C4-2B (cell line): ENCODE data around the gene ST3GAL5.

ENCODE experiments used
- H3K27ac ChIP-seq: fragments of 450-650 bp; 2 replicates; pipeline ENCODE4 v1.5.1; 2017
- CTCF ChIP-seq: fragments of 450-650 bp; conservative IDR thresholded peaks from 2 replicates; pipeline ENCODE4 v1.5.1; 2017; ENCODE audit warnings: mild to moderate bottlenecking
- ZFX ChIP-seq: fragments of 450-650 bp; IDR thresholded peaks from 2 replicates; pipeline ENCODE4 v1.6.1; 2017

Gene ST3GAL5

GRCh38 chr2:85922199-85922598, 33.4 kb upstream of the ST3GAL5 start:
- TF ChIP-seq ZFX (no peak), CTCF (no peak)
- peak overlapping the region; percentile 79 for H3K27ac ChIP-seq

GRCh38 chr2:85921659-85922058, 32.9 kb upstream of the ST3GAL5 start:
- no peak for TF ChIP-seq ZFX
- TF ChIP-seq CTCF: no peak
- H3K27ac ChIP-seq: peak overlapping the region; percentile 79; the same call in 1 of the 2 replicates

GRCh38 chr2:85920810-85921545, 32.2 kb upstream of the ST3GAL5 start:
- peak overlapping the region; percentile 79 for H3K27ac ChIP-seq

GRCh38 chr2:85917887-85918795, 29.4 kb upstream of the ST3GAL5 start:
- H3K27ac ChIP-seq: no peak overlapping the region
- TF ChIP-seq ZFX (no peak), CTCF (no peak)

More at GRCh38 chr2:85920810-85921545, 32.2 kb upstream of the ST3GAL5 start:
- TF ChIP-seq ZFX: no peak
- TF ChIP-seq CTCF: no peak

- TF ChIP-seq ZFX (no peak), CTCF (no peak)
- no peak overlapping the region for H3K27ac ChIP-seq
These were observed 27.0 kb upstream of the ST3GAL5 start for GRCh38 chr2:85915606-85916303.

GRCh38 chr2:85914922-85915321, 26.1 kb upstream of the ST3GAL5 start:
- H3K27ac ChIP-seq: no peak overlapping the region
- TF ChIP-seq ZFX: no peak

GRCh38 chr2:85913884-85914881, 25.4 kb upstream of the ST3GAL5 start:
- H3K27ac ChIP-seq: no peak overlapping the region
- TF ChIP-seq CTCF (no peak), ZFX (no peak)
